Cardiac septum (tissue), 1 donor: ENCODE measurements around the gene MICU2. TPM values are rescaled to one million over a fixed set of nuclear protein-coding genes. Genes with fewer than 3 reads are reported as not detected.
"Not testable (repeated sequence)": the region's sequence is repeated elsewhere in the genome, so short reads cannot be mapped to it uniquely, and the experiment has no call there.

ENCODE experiments used
- DNase-seq: peaks from one replicate; pipeline ENCODE4 v3.0.0-alpha.2; 2020; ENCODE audit warnings: low spot score
- intact Hi-C: fragments of 100-400 bp; cut with DNase I; formaldehyde crosslinking; loops from one replicate; pipeline ENCODE4 v1.14.0; 2022
- total RNA-seq: library from RNA; stranded (reverse); fragmentation: NEBNext Ultra II Directional; extraction: Animal tissue kit (Norgen Biotek cat#: 25700); gene quantifications from one replicate; pipeline ENCODE4 v1.2.1, GENCODE V29; 2021
- donor health status: DM: no; HTN: no; CAD: no.

Gene MICU2
- total RNA-seq, 1 donor from 2014 or later = 48.8 TPM

GRCh38 chr13:21606251-21606650 lies 2.3 kb upstream of the MICU2 start:
- no peak for DNase-seq
- intact Hi-C loops = no loop called here

DNA sequence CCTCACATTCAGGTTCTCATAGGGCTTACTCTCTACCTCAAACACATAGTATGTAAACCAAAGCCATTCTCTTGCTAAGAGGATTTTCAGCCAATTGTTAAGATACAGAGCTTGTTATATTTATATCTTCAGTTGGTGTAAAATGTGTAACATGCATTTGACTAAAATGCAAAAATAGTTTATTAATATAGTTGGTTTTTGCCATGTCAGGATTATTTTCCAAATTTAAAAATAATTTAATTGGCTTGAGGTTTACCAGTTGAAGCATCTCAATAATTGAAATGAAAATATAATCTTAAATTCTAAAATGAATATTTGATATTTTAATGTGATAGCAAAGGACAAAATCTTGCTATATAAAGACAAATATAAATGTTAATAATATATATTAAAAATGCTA lies 7.2 kb downstream of the MICU2 start:
- intact Hi-C loops = no loop called here
- DNase-seq = no peak

DNA sequence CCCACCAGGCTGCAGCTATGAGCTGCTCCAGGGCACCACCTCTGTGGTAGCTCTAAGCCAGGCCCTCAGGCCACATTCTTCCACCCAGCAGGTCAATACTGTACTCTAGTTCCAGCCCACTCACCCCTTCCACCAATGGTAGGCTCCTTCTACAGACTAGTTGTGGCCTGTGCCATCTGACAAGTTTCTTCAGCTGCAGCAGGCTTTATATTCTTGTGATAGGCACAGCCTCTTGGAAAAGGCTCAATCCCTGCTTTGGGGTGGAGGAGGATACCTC lies 8.5 kb downstream of the MICU2 start:
- intact Hi-C loops = no loop called here
- DNase-seq = no peak

GRCh38 chr13:21594715-21595545 lies 9.0 kb downstream of the MICU2 start:
- no peak for DNase-seq
- intact Hi-C loops = no loop called here

DNA sequence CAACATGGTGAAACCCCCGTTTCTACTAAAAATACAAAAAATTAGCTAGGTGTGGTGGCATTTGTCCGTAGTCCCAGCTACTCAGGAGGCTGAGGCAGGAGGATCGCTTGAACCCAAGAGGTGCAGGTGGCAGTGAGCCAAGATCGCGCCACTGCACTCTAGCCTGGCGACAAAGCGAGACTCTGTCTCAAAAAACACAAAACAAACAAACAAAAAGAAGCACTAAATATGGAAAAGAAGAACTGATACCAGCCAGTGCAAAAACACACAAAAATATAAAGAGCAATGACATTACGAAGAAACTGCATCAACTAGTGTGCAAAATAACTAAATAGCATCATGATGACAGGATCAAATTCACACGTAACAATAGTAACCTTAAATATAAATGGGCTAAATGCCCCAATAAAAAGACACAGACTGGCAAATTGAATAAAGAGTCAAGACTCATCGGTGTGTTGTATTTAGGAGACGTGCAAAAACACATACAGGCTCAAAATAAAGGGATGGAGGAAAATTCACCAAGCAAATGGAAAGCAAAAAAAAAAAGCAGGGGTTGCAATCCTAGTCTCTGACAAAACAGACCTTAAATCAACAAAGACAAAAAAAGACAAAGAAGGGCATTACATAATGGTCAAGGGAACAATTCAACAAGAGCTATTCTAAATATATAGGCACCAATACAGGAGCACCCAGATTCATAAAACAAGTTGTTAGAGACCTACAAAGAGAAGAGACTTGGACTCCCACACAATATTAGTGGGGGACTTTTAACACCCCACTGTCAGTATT lies 13.1 kb downstream of the MICU2 start:
- intact Hi-C loops, DNase-seq: not testable (repeated sequence)

GRCh38 chr13:21590231-21590630 lies 13.7 kb downstream of the MICU2 start:
- intact Hi-C loops = no loop called here
- DNase-seq = no peak

- DNase-seq, intact Hi-C loops: not testable (repeated sequence)
Observed at GRCh38 chr13:21589510-21589909, 14.5 kb downstream of the MICU2 start.

DNA sequence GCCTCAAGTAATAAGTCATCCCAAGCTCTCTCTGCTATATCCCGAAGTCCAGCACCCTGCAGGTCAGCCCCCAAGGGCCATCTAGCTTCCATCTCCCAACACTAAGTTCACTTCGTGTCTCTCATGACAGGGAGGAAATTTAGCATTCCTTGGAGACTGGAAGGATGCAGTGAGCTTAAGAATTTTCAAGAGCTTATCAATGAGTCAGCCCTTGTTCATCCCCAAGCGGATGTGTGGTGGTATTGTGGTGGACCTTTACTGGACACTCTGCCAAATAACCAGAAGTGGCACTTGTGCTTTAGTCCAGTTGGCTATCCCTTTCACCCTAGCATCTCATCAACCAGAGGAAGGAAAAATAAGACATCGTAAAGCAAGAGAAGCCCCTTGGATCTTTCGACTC lies 15.6 kb downstream of the MICU2 start:
- intact Hi-C loops, DNase-seq: not testable (repeated sequence)

GRCh38 chr13:21584973-21585592 lies 18.9 kb downstream of the MICU2 start:
- intact Hi-C loops = no loop called here
- no peak for DNase-seq

DNA sequence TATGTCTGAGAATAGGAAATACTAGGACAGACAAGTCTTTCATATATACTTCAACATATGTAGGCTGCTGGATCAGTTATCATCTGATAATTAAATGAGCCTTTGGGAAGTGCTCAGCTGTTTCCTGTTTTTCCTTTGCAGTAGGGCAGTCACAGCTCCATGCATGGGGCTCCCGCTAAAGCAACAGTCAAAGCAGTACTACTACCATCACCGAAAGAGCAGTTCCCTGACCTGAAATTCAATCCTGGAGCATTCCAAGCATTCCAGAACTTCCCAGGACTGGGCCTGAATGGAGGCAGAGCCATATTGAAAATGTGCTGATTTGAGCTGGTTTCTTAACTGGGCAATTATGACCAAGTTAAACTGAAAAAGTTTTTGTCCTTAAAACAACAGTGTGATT lies 20.5 kb downstream of the MICU2 start:
- intact Hi-C loops = no loop called here
- no peak for DNase-seq

GRCh38 chr13:21580736-21581135 lies 23.2 kb downstream of the MICU2 start:
- intact Hi-C loops = no loop called here
- no peak for DNase-seq

DNA sequence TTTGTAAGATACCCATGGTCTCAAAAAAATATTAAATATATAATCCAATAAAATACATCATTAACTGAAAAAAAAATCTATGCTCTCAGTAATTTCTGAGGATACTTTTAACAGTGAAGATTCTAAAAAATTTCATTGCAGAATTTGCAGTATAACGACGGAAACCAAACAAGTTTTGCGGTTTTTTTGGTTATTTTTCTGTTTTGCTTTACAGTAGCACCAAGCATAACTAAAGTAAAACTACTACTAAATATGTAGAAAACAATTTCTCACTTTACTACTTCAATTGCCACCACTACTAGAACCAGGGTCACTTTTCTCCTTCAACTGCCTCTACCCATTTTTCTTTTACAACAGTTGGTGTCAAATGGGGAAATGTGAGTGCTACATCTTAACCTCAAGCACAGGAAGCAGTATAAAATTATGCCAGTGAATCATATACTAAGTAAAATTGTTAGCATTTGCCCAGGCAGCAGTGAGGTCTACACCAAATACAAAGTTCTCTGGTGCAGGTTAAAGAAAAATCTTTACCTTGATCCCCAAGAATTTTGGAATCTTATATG lies 24.1 kb downstream of the MICU2 start:
- intact Hi-C loops = no loop called here
- DNase-seq = no peak

DNA sequence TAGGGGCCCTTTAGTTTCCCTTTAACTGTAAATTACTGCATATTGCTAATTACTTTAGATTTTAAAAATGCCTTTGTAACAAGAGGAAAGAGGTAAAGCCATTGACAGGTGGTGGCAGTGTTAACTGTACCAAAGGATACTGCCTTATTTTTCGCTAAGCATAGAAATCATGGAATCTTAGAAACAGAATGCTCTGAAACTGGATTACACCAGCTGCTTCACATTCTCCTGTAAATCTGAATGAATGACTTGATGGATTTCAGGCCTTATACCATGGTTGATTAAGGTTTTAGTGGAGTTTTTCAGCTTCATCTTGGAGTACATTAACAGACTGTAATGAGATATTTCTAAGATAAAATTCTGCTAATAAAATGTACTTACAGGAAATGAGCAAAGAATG lies 25.2 kb downstream of the MICU2 start:
- no peak for DNase-seq

DNA sequence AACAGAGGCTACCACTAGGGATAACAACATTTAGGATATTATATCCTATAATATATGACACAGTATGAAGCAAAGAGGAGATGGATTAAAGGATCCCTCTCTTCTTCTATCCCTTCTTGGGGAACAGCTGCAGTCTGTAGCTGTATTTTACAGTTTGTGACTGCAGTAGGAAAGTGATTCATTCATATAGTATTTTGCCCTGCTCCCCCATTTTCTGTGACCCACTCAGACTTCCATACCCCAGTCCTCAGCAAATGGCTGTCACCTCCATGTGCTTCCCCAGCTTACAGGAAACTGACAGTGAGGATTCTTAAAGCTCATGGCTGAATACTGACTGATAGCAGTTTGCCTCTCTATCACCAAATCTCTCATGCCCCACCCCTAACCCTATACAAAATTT lies 27.5 kb downstream of the MICU2 start:
- intact Hi-C loops = no loop called here
- DNase-seq = no peak

More for the DNA sequence above, 25.2 kb downstream of the MICU2 start:
- intact Hi-C loops = no loop called here

DNA sequence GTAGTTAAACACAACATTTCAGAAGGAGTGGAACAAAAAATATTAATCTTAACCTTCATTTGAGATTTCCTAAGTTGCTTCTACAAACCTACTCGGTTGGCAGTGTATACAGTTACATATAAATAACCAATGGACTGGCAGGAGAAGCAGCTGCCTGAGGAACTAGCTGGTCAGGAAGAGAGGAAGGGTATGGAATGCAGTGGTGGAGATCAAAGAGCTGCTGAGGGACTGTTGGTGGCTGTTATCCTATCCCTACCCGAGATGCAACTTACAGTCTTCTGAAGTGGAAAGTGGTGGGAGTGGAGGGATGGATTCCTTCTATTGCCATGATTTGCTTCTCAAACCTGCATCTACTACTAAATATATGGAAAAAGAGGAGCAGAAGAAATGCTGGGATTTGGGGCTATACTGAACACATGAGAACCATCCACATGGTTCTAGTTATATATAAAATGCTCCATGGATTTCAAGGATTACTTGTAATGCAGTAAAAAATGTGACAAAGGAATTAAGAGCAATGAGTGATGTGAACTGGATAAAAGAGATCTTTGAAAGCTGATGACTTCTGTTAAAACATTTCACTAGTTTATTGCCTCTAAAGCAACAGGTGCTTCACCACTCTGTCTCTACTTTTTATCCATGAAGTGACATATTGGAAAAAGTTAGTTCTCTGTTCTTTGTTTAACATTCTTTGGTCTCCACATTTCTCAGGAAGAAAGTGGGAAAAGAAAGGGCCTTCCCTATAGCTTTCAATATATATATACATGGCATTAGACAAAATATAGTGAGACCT lies 29.9 kb downstream of the MICU2 start:
- DNase-seq = no peak
- intact Hi-C loops = no loop called here

DNA sequence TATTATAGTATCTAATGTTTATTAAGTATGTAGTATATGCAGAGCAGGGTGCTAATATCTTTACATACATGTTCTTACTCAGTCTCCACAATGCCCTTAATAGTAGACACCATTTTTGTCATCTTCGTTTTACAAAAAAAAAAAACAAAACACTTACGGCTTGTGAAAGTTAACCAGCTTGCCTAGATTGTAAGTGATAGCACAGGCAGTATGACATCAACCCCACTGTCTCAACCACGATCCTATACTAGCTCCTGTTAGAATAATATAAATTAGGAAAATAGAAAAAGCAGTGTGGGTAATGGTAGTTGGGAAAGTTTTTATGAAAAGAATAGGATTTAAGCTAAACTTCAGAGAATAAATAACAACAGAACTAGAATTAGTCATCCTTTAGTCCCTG lies 34.3 kb downstream of the MICU2 start:
- intact Hi-C loops = no loop called here
- no peak for DNase-seq

DNA sequence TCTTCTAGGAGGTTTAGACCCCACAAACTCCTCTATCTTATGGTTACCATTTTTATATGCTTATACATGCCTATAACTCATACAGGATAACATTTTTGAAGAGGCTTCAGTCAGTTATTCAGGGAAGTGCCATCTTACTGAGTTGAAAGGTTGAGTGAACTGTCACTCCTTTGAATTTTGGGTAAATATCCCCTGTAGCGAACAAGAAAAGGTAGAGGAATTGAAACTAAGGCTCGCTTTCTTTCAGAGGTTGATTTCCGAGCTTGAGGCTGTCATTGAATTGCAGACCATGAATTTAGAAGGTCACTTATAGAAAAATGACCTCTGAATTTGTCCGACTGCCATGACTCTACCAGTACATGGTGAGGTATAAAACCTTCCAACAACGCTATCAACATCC lies 35.1 kb downstream of the MICU2 start:
- intact Hi-C loops = no loop called here
- DNase-seq = no peak

DNA sequence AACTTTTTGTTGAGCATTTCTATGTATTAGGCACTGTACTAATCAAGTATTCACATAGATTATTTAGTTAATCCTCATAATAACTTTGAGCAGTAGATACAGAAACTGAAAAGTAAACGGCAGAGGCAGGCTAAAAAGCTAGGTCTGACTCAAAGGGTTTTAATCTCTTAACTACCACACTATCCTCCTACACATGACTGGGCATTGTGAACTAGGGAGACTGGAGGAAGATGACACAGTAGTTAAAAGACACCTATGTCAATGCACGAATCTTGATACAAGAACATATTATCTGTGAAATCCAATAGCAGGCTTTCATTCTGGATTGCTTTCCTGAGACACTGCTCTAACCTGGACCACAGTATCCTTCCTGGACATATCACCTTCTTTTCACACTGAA lies 36.3 kb downstream of the MICU2 start:
- no peak for DNase-seq

GRCh38 chr13:21557995-21558394 lies 46.0 kb downstream of the MICU2 start:
- intact Hi-C loops = no loop called here
- no peak for DNase-seq

More for the DNA sequence above, 36.3 kb downstream of the MICU2 start:
- intact Hi-C loops = no loop called here

GRCh38 chr13:21556051-21556450 lies 47.9 kb downstream of the MICU2 start:
- intact Hi-C loops = no loop called here
- no peak for DNase-seq
